ENCODE data around the gene RYR2. TPM values are rescaled to one million over a fixed set of nuclear protein-coding genes. Genes with fewer than 3 reads are reported as not detected.

Gene RYR2
- total RNA-seq, 1 experiment from 2014 or later, result 4.0 TPM

DNA sequence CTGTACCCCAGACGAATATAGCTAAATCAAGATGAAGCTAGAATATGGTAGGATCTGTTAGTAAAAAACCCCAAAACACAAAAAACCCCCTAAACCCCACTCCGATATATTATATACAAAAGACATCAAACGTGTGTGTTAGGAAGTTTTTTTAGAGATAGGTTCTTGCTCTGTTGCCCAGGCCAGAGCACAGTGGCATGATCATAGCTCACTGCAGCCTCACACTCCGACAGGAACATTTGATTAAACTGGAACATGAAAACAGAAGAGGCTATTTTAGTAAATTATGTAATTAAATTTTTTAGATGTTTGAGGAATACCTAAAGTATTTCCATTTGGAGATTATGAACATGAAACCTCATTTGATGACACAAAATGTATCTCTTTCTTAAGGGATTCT lies 8.2 kb upstream of the RYR2 start:
- ChIA-PET POLR2A (interaction anchor here (0.6 kb wide), 1 partner anchor 622 kb away, joined by 6 read pairs; no protein-coding TSS in a partner anchor), CTCF (interaction anchor here (2.0 kb wide), 1 partner anchor 353 kb away, joined by 4 read pairs; no protein-coding TSS in a partner anchor)
- no peaks in the 10 kb centered on the region for H3K9me3 Mint-ChIP-seq (ENCODE audit: unreplicated experiment)
- TF ChIP-seq, protein P1, sequence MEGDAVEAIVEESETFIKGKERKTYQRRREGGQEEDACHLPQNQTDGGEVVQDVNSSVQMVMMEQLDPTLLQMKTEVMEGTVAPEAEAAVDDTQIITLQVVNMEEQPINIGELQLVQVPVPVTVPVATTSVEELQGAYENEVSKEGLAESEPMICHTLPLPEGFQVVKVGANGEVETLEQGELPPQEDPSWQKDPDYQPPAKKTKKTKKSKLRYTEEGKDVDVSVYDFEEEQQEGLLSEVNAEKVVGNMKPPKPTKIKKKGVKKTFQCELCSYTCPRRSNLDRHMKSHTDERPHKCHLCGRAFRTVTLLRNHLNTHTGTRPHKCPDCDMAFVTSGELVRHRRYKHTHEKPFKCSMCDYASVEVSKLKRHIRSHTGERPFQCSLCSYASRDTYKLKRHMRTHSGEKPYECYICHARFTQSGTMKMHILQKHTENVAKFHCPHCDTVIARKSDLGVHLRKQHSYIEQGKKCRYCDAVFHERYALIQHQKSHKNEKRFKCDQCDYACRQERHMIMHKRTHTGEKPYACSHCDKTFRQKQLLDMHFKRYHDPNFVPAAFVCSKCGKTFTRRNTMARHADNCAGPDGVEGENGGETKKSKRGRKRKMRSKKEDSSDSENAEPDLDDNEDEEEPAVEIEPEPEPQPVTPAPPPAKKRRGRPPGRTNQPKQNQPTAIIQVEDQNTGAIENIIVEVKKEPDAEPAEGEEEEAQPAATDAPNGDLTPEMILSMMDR (IDR thresholded peaks at IDR 0.05; ENCODE audit: unreplicated experiment), result no peak
- H3K27me3 Mint-ChIP-seq (ENCODE audit: insufficient read depth, unreplicated experiment), result no peaks in the 10 kb centered on the region
- H3K4me3 Mint-ChIP-seq (ENCODE audit: unreplicated experiment), result no peak overlapping the region
- no peaks in the 10 kb centered on the region for H3K36me3 Mint-ChIP-seq (ENCODE audit: insufficient read depth, unreplicated experiment)
- peaks cover 15% of the 10 kb centered on the region for H3K4me1 Mint-ChIP-seq (ENCODE audit: insufficient read depth, unreplicated experiment)
- intact Hi-C loops (cut with micrococcal nuclease), result no loop called here
- no peak overlapping the region for H3K27ac Mint-ChIP-seq (ENCODE audit: low read depth, unreplicated experiment)
- DNase-seq (ENCODE audit: unreplicated experiment), result no peak
- BruUV-seq (replicated peaks), result no TSS peak

DNA sequence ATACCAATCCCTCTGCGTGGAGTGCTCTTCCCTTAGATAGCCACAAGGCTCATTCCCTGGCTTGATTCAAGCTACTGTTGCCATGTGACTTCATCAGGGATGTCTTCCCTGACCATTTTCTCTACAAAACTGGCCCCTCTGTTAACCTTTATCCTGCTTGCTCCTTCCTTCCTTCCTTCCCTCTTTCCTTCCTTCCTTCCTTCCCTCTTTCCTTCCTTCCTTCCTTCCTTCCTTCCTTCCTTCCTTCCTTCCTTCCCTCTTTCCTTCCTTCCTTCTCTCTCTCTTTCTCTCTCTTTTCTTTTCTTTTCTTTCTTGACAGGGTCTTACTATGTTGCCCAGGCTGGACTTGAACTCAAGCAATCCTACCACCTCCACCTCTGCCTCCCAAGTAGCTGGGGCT lies 6.2 kb upstream of the RYR2 start:
- BruUV-seq (replicated peaks), result no TSS peak
- H3K27me3 Mint-ChIP-seq (ENCODE audit: insufficient read depth, unreplicated experiment), result no peaks in the 10 kb centered on the region
- no peaks in the 10 kb centered on the region for H3K9me3 Mint-ChIP-seq (ENCODE audit: unreplicated experiment)
- H3K27ac Mint-ChIP-seq (ENCODE audit: low read depth, unreplicated experiment), result no peak overlapping the region
- H3K36me3 Mint-ChIP-seq (ENCODE audit: insufficient read depth, unreplicated experiment), result no peaks in the 10 kb centered on the region
- TF ChIP-seq, protein P1 (IDR thresholded peaks at IDR 0.05; ENCODE audit: unreplicated experiment), result no peak
- no peak overlapping the region for H3K4me3 Mint-ChIP-seq (ENCODE audit: unreplicated experiment)
- no peak for DNase-seq (ENCODE audit: unreplicated experiment)
- intact Hi-C loops (cut with micrococcal nuclease), result no loop called here
- ChIA-PET POLR2A (interaction anchor here (0.9 kb wide), 1 partner anchor 657 kb away, joined by 3 read pairs; no protein-coding TSS in a partner anchor), CTCF (no interaction called here)
- H3K4me1 Mint-ChIP-seq (ENCODE audit: insufficient read depth, unreplicated experiment), result peaks cover 15% of the 10 kb centered on the region

GRCh38 chr1:237038211-237038610 lies 3.8 kb upstream of the RYR2 start:
- Mint-ChIP-seq H3K27me3 (ENCODE audit: insufficient read depth, unreplicated experiment) (no peaks in the 10 kb centered on the region), H3K4me1 (ENCODE audit: insufficient read depth, unreplicated experiment) (peaks cover under 1% of the 10 kb centered on the region), H3K9me3 (ENCODE audit: unreplicated experiment) (no peaks in the 10 kb centered on the region), H3K4me3 (ENCODE audit: unreplicated experiment) (no peak overlapping the region), H3K27ac (ENCODE audit: low read depth, unreplicated experiment) (no peak overlapping the region), H3K36me3 (ENCODE audit: insufficient read depth, unreplicated experiment) (no peaks in the 10 kb centered on the region)
- TF ChIP-seq, protein P1 (IDR thresholded peaks at IDR 0.05; ENCODE audit: unreplicated experiment), result no peak
- POLR2A ChIA-PET, result interaction anchor here (1.0 kb wide), 1 partner anchor 20 kb away, joined by 3 read pairs; no protein-coding TSS in a partner anchor
- BruUV-seq (replicated peaks), result no TSS peak
- intact Hi-C loops (cut with micrococcal nuclease), result no loop called here
- no peak for DNase-seq (ENCODE audit: unreplicated experiment)
- CTCF ChIA-PET, result interaction anchor here (0.6 kb wide), 1 partner anchor 342 kb away, joined by 3 read pairs; no protein-coding TSS in a partner anchor

- Mint-ChIP-seq H3K27ac (ENCODE audit: low read depth, unreplicated experiment) (no peak overlapping the region), H3K9me3 (ENCODE audit: unreplicated experiment) (no peaks in the 10 kb centered on the region), H3K27me3 (ENCODE audit: insufficient read depth, unreplicated experiment) (no peaks in the 10 kb centered on the region), H3K4me1 (ENCODE audit: insufficient read depth, unreplicated experiment) (peaks cover 5% of the 10 kb centered on the region), H3K36me3 (ENCODE audit: insufficient read depth, unreplicated experiment) (no peaks in the 10 kb centered on the region), H3K4me3 (ENCODE audit: unreplicated experiment) (no peak overlapping the region)
- DNase-seq (ENCODE audit: unreplicated experiment), result no peak
- CTCF ChIA-PET, result no interaction called here
- POLR2A ChIA-PET, result interaction anchor here (0.5 to 1.0 kb wide), 2 partner anchors 34 to 149 kb away, joined by 3 read pairs; no protein-coding TSS in a partner anchor
- TF ChIP-seq, protein P1 (IDR thresholded peaks at IDR 0.05; ENCODE audit: unreplicated experiment), result no peak
- no TSS peak for BruUV-seq (replicated peaks)
- intact Hi-C loops (cut with micrococcal nuclease), result no loop called here
These were observed 1.2 kb upstream of the RYR2 start for GRCh38 chr1:237040823-237041222.

All from MCF 10A (cell line).